HG03175 (cell line): ENCODE data around the gene FKRP.
"Not testable (repeated sequence)": the region's sequence is repeated elsewhere in the genome, so short reads cannot be mapped to it uniquely, and the experiment has no call there.

Source experiments
- ATAC-seq: cut with Tn5 transposase; IDR thresholded peaks from one replicate; pipeline ENCODE4 v1.9.1; 2021; ENCODE audit warnings: mild to moderate bottlenecking, moderate library complexity; ENCODE audit not compliant: unreplicated experiment

The FKRP gene

GRCh38 chr19:46755853-46756543 lies 10.1 kb downstream of the FKRP start:
- ATAC-seq = no peak

GRCh38 chr19:46756544-46756888 lies 10.7 kb downstream of the FKRP start:
- no peak for ATAC-seq

GRCh38 chr19:46759206-46759605 lies 13.3 kb downstream of the FKRP start:
- no peak for ATAC-seq

GRCh38 chr19:46759817-46760333 lies 14.0 kb downstream of the FKRP start:
- ATAC-seq = no peak

- ATAC-seq = no peak
Measured at GRCh38 chr19:46760363-46760762, 14.5 kb downstream of the FKRP start.

- not testable (repeated sequence) for ATAC-seq
Measured at GRCh38 chr19:46760897-46761296, 15.0 kb downstream of the FKRP start.

GRCh38 chr19:46761418-46761831 lies 15.6 kb downstream of the FKRP start:
- no peak for ATAC-seq

GRCh38 chr19:46762245-46762890 lies 16.5 kb downstream of the FKRP start:
- no peak for ATAC-seq

GRCh38 chr19:46764817-46765291 lies 19.0 kb downstream of the FKRP start:
- no peak for ATAC-seq

GRCh38 chr19:46766569-46767317 lies 20.9 kb downstream of the FKRP start:
- no peak for ATAC-seq

GRCh38 chr19:46768746-46769145 lies 22.9 kb downstream of the FKRP start:
- not testable (repeated sequence) for ATAC-seq

GRCh38 chr19:46772170-46773017 lies 26.5 kb downstream of the FKRP start:
- no peak for ATAC-seq

GRCh38 chr19:46773018-46773399 lies 27.2 kb downstream of the FKRP start:
- no peak for ATAC-seq

- no peak for ATAC-seq
Measured at GRCh38 chr19:46775642-46776258, 29.9 kb downstream of the FKRP start.

GRCh38 chr19:46776927-46777911 lies 31.4 kb downstream of the FKRP start:
- ATAC-seq = no peak

- ATAC-seq = not testable (repeated sequence)
Measured at GRCh38 chr19:46777956-46778645, 32.2 kb downstream of the FKRP start.

- no peak for ATAC-seq
Measured at GRCh38 chr19:46782355-46783019, 36.6 kb downstream of the FKRP start.

- no peak for ATAC-seq
Measured at GRCh38 chr19:46783670-46784069, 37.8 kb downstream of the FKRP start.
